Gastroesophageal sphincter (tissue), 4 donors: Measurements from ENCODE around the gene APLP2. TPM values are rescaled to one million over a fixed set of nuclear protein-coding genes. Genes with fewer than 3 reads are reported as not detected.

Experiments
- ATAC-seq: fragments of 150-250 bp; one replicate; pipeline ENCODE4 v1.9.1; 2016; ENCODE audit warnings: mild to moderate bottlenecking, moderate library complexity
- H3K27ac ChIP-seq, 4 donors: fragments of 200-600 bp; sonication (generic) in 3 of 4; 1 replicate in 3 of 4; 2 replicates in 1 of 4; pipeline ENCODE4 v1.5.1; 2016 to 2019
- H3K27me3 ChIP-seq: fragments of 200-600 bp; sonication (generic); one replicate; pipeline ENCODE4 v1.5.1; 2019
- H3K36me3 ChIP-seq, 2 donors: fragments of 200-600 bp; sonication (generic); one replicate each; pipeline ENCODE4 v1.5.1; 2019; ENCODE audit warnings: control low read depth in 1 of 2
- H3K4me1 ChIP-seq, 3 donors: fragments of 200-600 bp; sonication (generic); 1 replicate in 2 of 3; 2 replicates in 1 of 3; pipeline ENCODE4 v1.5.1; 2016 to 2019; ENCODE audit warnings: control low read depth in 2 of 3
- H3K4me3 ChIP-seq, 2 donors: fragments of 200-600 bp; sonication (generic); one replicate each; pipeline ENCODE4 v1.5.1; 2019; ENCODE audit warnings: mild to moderate bottlenecking in 1 of 2, moderate library complexity in 1 of 2
- H3K9me3 ChIP-seq, 3 donors: fragments of 200-600 bp; sonication (generic); one replicate each; pipeline ENCODE4 v1.5.1; 2017 to 2019; ENCODE audit warnings: control low read depth in 2 of 3
- EP300 ChIP-seq: sonication (generic); formaldehyde crosslinking; IDR thresholded peaks from one replicate; pipeline ENCODE4 v1.6.1; 2017; ENCODE audit warnings: antibody characterized with exemption, mild to moderate bottlenecking
- POLR2A ChIP-seq, 2 donors: fragments of 450-650 bp; IDR thresholded peaks; one replicate each; pipeline ENCODE4 v1.6.1; 2017; ENCODE audit warnings: antibody characterized with exemption in 2 of 2, mild to moderate bottlenecking in 2 of 2, moderate library complexity in 1 of 2
- POLR2AphosphoS5 ChIP-seq: sonication (generic); formaldehyde crosslinking; IDR thresholded peaks from one replicate; pipeline ENCODE4 v1.6.1; 2017; ENCODE audit warnings: antibody characterized with exemption
- WGBS, 2 donors: methylation state at CpG; one replicate each; pipeline ENCODE4 v1.1.5; 2018; ENCODE audit warnings: low coverage in 1 of 2; 5-methylcytosine and 5-hydroxymethylcytosine counted together
- total RNA-seq, 4 donors: library from RNA; depleted of rRNA; stranded (reverse); fragments of >200 nt; gene quantifications; one replicate each; pipeline ENCODE4 v1.1.0, GENCODE V29; 2016
- TF ChIP-seq, protein P1 (sequence below), 4 experiments: fragments of 200-600 bp in 2 of 4; fragments of 450-650 bp in 2 of 4; sonication (generic) in 1 of 4; IDR thresholded peaks; one replicate each; pipeline ENCODE4 v1.5.1; 2017 to 2019; ENCODE audit warnings: antibody characterized with exemption in 4 of 4, mild to moderate bottlenecking in 2 of 4, moderate library complexity in 2 of 4

Gene APLP2
- total RNA-seq, 4 donors from 2014 or later: 386 to 533 (median 452) TPM

GRCh38 chr11:130120045-130120444 lies 50.4 kb downstream of the APLP2 start:
- no peak for ATAC-seq
- TF ChIP-seq POLR2A (IDR thresholded peaks at IDR 0.05) (no peak), EP300 (no peak), POLR2AphosphoS5 (no peak)
- TF ChIP-seq, protein P1, sequence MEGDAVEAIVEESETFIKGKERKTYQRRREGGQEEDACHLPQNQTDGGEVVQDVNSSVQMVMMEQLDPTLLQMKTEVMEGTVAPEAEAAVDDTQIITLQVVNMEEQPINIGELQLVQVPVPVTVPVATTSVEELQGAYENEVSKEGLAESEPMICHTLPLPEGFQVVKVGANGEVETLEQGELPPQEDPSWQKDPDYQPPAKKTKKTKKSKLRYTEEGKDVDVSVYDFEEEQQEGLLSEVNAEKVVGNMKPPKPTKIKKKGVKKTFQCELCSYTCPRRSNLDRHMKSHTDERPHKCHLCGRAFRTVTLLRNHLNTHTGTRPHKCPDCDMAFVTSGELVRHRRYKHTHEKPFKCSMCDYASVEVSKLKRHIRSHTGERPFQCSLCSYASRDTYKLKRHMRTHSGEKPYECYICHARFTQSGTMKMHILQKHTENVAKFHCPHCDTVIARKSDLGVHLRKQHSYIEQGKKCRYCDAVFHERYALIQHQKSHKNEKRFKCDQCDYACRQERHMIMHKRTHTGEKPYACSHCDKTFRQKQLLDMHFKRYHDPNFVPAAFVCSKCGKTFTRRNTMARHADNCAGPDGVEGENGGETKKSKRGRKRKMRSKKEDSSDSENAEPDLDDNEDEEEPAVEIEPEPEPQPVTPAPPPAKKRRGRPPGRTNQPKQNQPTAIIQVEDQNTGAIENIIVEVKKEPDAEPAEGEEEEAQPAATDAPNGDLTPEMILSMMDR (IDR thresholded peaks at IDR 0.05): no peak
- no peaks in the 10 kb centered on the region for H3K27me3 ChIP-seq
- H3K36me3 ChIP-seq: peaks cover 0 to 45% of the 10 kb centered on the region in 2 donors
- H3K27ac ChIP-seq: no peak overlapping the region
- H3K9me3 ChIP-seq: no peaks in the 10 kb centered on the region
- WGBS, 2 donors: 69 to 80% methylated on average over 3 to 5 of the region's 5 CpGs
- H3K4me3 ChIP-seq: no peak overlapping the region
- peaks cover 0 to 52% (median 13%) of the 10 kb centered on the region in 3 donors for H3K4me1 ChIP-seq

GRCh38 chr11:130121445-130121978 lies 51.8 kb downstream of the APLP2 start:
- TF ChIP-seq POLR2A (IDR thresholded peaks at IDR 0.05): no peak
- ATAC-seq: no peak
- Histone ChIP-seq H3K36me3 (peaks cover 0 to 58% of the 10 kb centered on the region in 2 donors), H3K9me3 (no peaks in the 10 kb centered on the region), H3K4me3 (no peak overlapping the region), H3K27ac (peak overlapping the region in 1 of 4 donors; percentile 12), H3K27me3 (no peaks in the 10 kb centered on the region), H3K4me1 (peaks cover 0 to 52% (median 13%) of the 10 kb centered on the region in 3 donors)
- WGBS, 2 donors: 47 to 66% methylated on average over 5 of the region's 5 CpGs

DNA sequence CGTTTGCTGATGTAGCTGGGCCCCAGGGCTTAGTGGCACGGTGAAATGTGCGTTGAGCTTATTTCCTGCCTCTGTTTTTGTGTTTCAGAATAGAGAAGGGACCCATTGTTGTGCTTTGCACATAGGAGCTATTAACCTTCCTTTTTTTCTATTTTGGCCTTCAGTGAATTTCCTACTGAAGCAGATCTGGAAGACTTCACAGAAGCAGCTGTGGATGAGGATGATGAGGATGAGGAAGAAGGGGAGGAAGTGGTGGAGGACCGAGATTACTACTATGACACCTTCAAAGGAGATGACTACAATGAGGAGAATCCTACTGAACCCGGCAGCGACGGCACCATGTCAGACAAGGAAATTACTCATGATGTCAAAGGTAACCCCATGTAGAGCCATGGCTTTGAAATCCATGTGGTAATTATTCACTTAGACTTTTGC lies 52.5 kb downstream of the APLP2 start:
- no peaks in the 10 kb centered on the region for H3K27me3 ChIP-seq
- H3K4me3 ChIP-seq: no peak overlapping the region
- WGBS, 2 donors: 69 to 92% methylated on average over 4 to 7 of the region's 7 CpGs
- no peak for ATAC-seq
- no peak overlapping the region for H3K27ac ChIP-seq
- peaks cover 0 to 65% of the 10 kb centered on the region in 2 donors for H3K36me3 ChIP-seq
- peaks cover 0 to 52% (median 13%) of the 10 kb centered on the region in 3 donors for H3K4me1 ChIP-seq
- TF ChIP-seq EP300 (no peak), POLR2A (IDR thresholded peaks at IDR 0.05) (no peak), POLR2AphosphoS5 (no peak)
- TF ChIP-seq, protein P1 (IDR thresholded peaks at IDR 0.05): no peak
- H3K9me3 ChIP-seq: no peaks in the 10 kb centered on the region

GRCh38 chr11:130123414-130124040 lies 53.8 kb downstream of the APLP2 start:
- Histone ChIP-seq H3K36me3 (peaks cover 0 to 78% of the 10 kb centered on the region in 2 donors), H3K27me3 (no peaks in the 10 kb centered on the region), H3K4me3 (no peak overlapping the region), H3K27ac (peak overlapping the region; percentile 34 to 66 (median 62)), H3K9me3 (no peaks in the 10 kb centered on the region), H3K4me1 (peaks cover 0 to 50% (median 13%) of the 10 kb centered on the region in 3 donors)
- TF ChIP-seq, protein P1 (IDR thresholded peaks at IDR 0.05): no peak
- TF ChIP-seq POLR2AphosphoS5 (no peak), POLR2A (IDR thresholded peaks at IDR 0.05) (no peak), EP300 (no peak)
- ATAC-seq: no peak
- 60 to 71% methylated on average over 1 to 5 of the region's 32 CpGs for WGBS, 2 donors

DNA sequence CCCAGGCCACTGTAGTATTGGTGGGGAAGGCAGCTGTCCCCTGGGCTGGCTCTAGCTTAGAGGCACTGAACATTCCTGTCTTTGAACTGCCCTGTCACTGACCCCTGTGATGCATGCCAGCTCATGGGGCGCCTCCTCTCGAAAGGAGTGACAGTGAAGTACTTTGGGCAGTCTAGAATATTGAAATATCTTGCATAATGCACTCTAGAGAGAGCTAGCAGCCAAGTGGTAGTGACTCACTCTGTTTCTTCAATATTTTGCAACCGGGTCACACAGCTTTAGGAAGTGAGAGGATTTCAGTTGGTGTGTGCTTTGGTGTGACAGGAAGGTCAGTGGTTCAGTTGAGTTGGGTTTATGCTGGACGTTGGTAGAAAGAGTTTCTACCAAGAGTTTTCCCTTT lies 54.4 kb downstream of the APLP2 start:
- Histone ChIP-seq H3K4me3 (no peak overlapping the region), H3K4me1 (peaks cover 0 to 45% (median 13%) of the 10 kb centered on the region in 3 donors), H3K27me3 (no peaks in the 10 kb centered on the region), H3K9me3 (no peaks in the 10 kb centered on the region), H3K27ac (peak overlapping the region; percentile 25 to 66 (median 62)), H3K36me3 (peaks cover 0 to 84% of the 10 kb centered on the region in 2 donors)
- peak; percentile 97 for ATAC-seq
- TF ChIP-seq POLR2A (IDR thresholded peaks at IDR 0.05) (no peak), EP300 (no peak), POLR2AphosphoS5 (peak; percentile 86)
- TF ChIP-seq, protein P1 (IDR thresholded peaks at IDR 0.05): no peak
- 10 to 17% methylated on average over 2 to 3 of the region's 4 CpGs for WGBS, 2 donors
